BJ (cell line): ENCODE measurements around the gene PRKD1. TPM values are rescaled to one million over a fixed set of nuclear protein-coding genes. Genes with fewer than 3 reads are reported as not detected.

ENCODE experiments used
- CTCF ChIA-PET: fragments of 350-600 bp; formaldehyde crosslinking; extraction: SDS; loops from one replicate; lab custom pipeline; 2021; ENCODE audit warnings: antibody characterized with exemption, inconsistent platforms; lab: Yijun Ruan, JAX
- POLR2A ChIA-PET: fragments of 300-600 bp; sonication (Branson Sonifier 250); formaldehyde crosslinking; extraction: SDS; loops from one replicate; lab custom pipeline; 2021; ENCODE audit warnings: antibody characterized with exemption; lab: Charles Lee
- DNase-seq: peaks from one replicate; pipeline ENCODE4 v3.0.0-alpha.2; 2011; ENCODE audit warnings: low read depth
- H3K27me3 ChIP-seq: 2 replicates; pipeline ENCODE4 v1.6.0; 2011; ENCODE audit warnings: low read length; ENCODE audit not compliant: control insufficient read depth, insufficient read depth
- H3K36me3 ChIP-seq: 2 replicates; pipeline ENCODE4 v1.5.1; 2011; ENCODE audit warnings: low read length; ENCODE audit not compliant: control insufficient read depth, insufficient read depth
- H3K4me3 ChIP-seq: 2 replicates; pipeline ENCODE4 v1.5.1; 2011; ENCODE audit warnings: low read depth, mild to moderate bottlenecking, control low read depth, low read length
- CTCF ChIP-seq: IDR thresholded peaks from 2 replicates; pipeline ENCODE4 v1.5.1; 2011; ENCODE audit warnings: low read depth, mild to moderate bottlenecking, control low read depth, inconsistent platforms, low read length, moderate library complexity; ENCODE audit not compliant: insufficient read depth
- polyA plus RNA-seq: library from polyadenylated mRNA; depleted of rRNA; stranded (reverse); fragments of >200 nt; gene quantifications from 2 replicates; pipeline ENCODE4 v1.2.3, GENCODE V29; 2011

PRKD1 gene
- polyA plus RNA-seq, 1 experiment = 19.8 TPM

- ChIA-PET CTCF (interaction anchor here (1.1 kb wide), 1 partner anchor 540 kb away, joined by 3 read pairs; no protein-coding TSS in a partner anchor), POLR2A (no interaction called here)
- DNase-seq = no peak
- Histone ChIP-seq H3K4me3 (no peak overlapping the region), H3K36me3 (no peaks in the 10 kb centered on the region), H3K27me3 (no peaks in the 10 kb centered on the region)
- TF ChIP-seq CTCF = no peak
These were observed 252.9 kb downstream of the PRKD1 start for GRCh38 chr14:29674566-29675285.

GRCh38 chr14:29672831-29673230 lies 254.8 kb downstream of the PRKD1 start:
- TF ChIP-seq CTCF = no peak
- ChIA-PET POLR2A (interaction anchor here (0.7 kb wide), 1 partner anchor 145 kb away, joined by 5 read pairs; no protein-coding TSS in a partner anchor), CTCF (interaction anchor here (0.6 to 1.0 kb wide), 3 partner anchors 8 to 53 kb away, joined by 4 to 5 read pairs (median 5); no protein-coding TSS in a partner anchor)
- Histone ChIP-seq H3K4me3 (no peak overlapping the region), H3K27me3 (no peaks in the 10 kb centered on the region), H3K36me3 (no peaks in the 10 kb centered on the region)
- no peak for DNase-seq

- no peak for TF ChIP-seq CTCF
- Histone ChIP-seq H3K36me3 (no peaks in the 10 kb centered on the region), H3K4me3 (no peak overlapping the region), H3K27me3 (no peaks in the 10 kb centered on the region)
- ChIA-PET CTCF (no interaction called here), POLR2A (no interaction called here)
- DNase-seq = peak; percentile 11
These were observed 256.6 kb downstream of the PRKD1 start for GRCh38 chr14:29671034-29671433.

GRCh38 chr14:29668201-29668600 lies 259.4 kb downstream of the PRKD1 start:
- no peak for TF ChIP-seq CTCF
- no peak for DNase-seq
- ChIA-PET POLR2A (no interaction called here), CTCF (no interaction called here)
- Histone ChIP-seq H3K4me3 (no peak overlapping the region), H3K36me3 (no peaks in the 10 kb centered on the region), H3K27me3 (no peaks in the 10 kb centered on the region)

- no peak overlapping the region for H3K4me3 ChIP-seq
- POLR2A ChIA-PET = no interaction called here
- no peaks in the 10 kb centered on the region for H3K27me3 ChIP-seq
- CTCF ChIA-PET = interaction anchor here (1.0 kb wide), 2 partner anchors 8 kb away, joined by 3 to 5 read pairs; no protein-coding TSS in a partner anchor
- no peak for DNase-seq
- no peaks in the 10 kb centered on the region for H3K36me3 ChIP-seq
- no peak for TF ChIP-seq CTCF
These were observed 263.1 kb downstream of the PRKD1 start for GRCh38 chr14:29664515-29664914.
